T-helper 1 cell treated with Interleukin-12 subunit alpha and Interleukin-12 subunit beta and Interleukin-4 antibody, amounts not matched to agents 30 μg/mL and 1 μg/mL, for 36 hours (primary cell): Measurements from ENCODE around the gene C11orf16.
A peak's percentile ranks its signal among the peaks of the same experiment; 100 is the strongest.
"Not testable (repeated sequence)": the region's sequence is repeated elsewhere in the genome, so short reads cannot be mapped to it uniquely, and the experiment has no call there.

Experiments used
- H3K27ac Mint-ChIP-seq: one replicate; pipeline ENCODE4 v1.8.0; 2021; ENCODE audit warnings: mild to moderate bottlenecking, mixed read lengths
- H3K27me3 Mint-ChIP-seq: one replicate; pipeline ENCODE4 v1.8.0; 2021; ENCODE audit warnings: low read depth, mixed read lengths
- H3K36me3 Mint-ChIP-seq: one replicate; pipeline ENCODE4 v1.8.0; 2021; ENCODE audit warnings: low read depth, mixed read lengths
- H3K4me1 Mint-ChIP-seq: one replicate; pipeline ENCODE4 v1.8.0; 2021; ENCODE audit warnings: low read depth, mixed read lengths
- H3K4me3 Mint-ChIP-seq: one replicate; pipeline ENCODE4 v1.8.0; 2021; ENCODE audit warnings: mild to moderate bottlenecking, moderate library complexity, mixed read lengths
- H3K9me3 Mint-ChIP-seq: one replicate; pipeline ENCODE4 v1.8.0; 2021; ENCODE audit warnings: mixed read lengths

The C11orf16 gene

DNA sequence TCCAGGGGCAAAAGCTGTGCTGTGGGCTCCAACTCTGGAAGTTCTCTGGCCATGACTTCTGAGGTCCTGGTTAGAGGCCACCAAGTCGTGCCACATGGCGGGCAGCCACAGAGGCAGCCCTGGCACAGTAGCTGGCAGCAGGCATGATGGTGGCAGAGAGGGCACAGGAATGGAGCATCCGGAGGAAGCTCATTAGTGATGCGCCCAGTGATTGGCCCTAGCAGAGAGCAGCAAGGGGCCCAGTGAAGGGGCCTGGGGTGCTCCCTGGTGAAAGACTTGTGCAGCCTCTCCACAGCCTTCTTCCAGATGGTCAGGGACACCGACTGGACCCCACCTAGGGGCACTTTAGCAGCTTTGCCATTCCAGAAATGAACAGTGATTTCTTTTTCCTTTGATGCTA, 7.0 kb downstream of the C11orf16 start:
- Mint-ChIP-seq H3K27me3 (no peaks in the 10 kb centered on the region), H3K4me1 (no peaks in the 10 kb centered on the region), H3K27ac (no peak overlapping the region), H3K9me3 (no peaks in the 10 kb centered on the region), H3K4me3 (no peak overlapping the region), H3K36me3 (peaks cover 12% of the 10 kb centered on the region)

DNA sequence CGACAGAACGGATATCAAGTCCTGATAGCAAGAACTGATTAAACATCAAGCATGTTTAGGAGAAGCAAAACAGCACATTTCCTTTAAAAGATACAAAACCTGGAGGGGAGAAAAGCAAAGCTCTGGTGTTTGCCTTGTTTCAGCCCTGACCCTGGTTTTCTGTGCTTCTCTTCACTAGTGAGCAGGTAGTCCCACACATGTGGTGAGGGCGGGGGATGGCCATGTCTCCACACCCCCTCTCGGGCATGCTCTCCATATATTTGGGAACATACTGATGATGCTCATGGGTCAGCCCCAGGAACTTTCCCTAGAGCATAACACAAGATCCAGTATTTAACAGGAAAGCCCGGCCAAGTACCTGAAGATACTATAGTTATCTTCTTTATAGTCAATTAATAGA, 10.1 kb downstream of the C11orf16 start:
- Mint-ChIP-seq H3K4me3 (no peak overlapping the region), H3K9me3 (no peaks in the 10 kb centered on the region), H3K4me1 (peaks cover 1% of the 10 kb centered on the region), H3K27me3 (no peaks in the 10 kb centered on the region), H3K36me3 (peaks cover 16% of the 10 kb centered on the region), H3K27ac (no peak overlapping the region)

DNA sequence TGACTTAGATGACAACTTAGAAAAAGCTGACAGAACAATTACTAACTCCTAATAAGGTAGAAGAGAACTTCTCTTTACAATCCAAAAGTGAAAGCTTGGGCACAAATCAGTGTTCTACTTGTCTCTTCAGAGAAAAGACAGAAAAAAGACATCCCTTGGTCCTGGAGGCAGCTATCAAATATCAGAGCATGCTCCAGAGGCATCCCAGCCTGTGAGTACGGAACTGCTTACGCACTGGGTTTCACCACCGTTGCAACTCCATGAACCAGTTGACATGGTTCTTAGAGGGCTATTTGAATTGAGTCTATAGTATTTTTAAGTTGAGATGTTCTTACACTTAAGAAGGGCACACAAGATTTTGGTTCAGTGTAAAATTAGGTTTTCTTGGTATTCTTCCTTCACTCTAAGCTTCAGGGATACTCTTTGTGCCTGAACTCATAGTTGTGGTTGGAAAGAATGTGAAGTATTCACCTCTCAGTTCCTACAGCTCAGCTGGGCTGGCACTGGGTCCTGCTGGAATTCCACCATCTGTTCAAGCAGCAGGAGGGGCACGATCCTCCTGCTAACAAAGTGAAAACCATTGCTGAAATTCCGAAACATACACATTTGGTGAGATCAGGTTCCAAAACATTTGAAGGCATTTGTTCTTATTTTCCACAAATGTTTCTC, 15.5 kb downstream of the C11orf16 start:
- peaks cover 20% of the 10 kb centered on the region for H3K4me1 Mint-ChIP-seq

DNA sequence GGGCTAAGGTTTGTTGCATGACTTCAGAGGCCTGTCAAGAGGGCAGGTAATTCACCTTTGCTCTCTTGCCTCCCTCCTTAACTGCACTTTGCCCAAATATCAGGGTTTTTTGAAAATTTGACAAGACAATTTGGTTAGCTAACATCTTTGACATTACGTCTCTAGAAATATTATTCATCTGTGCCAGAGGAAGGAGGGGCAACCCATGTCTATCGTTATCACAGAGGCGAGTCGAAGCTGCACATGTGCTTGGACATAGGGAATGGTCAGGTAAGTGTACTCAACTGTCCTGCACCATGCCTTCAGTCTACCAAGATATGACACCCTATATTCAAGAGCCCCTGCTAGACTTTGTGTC, 18.1 kb downstream of the C11orf16 start:
- Mint-ChIP-seq H3K27me3 (peaks cover 1% of the 10 kb centered on the region), H3K27ac (peak overlapping the region; percentile 72), H3K4me3 (peak overlapping the region; percentile 50), H3K9me3 (no peaks in the 10 kb centered on the region), H3K4me1 (peaks cover 26% of the 10 kb centered on the region), H3K36me3 (peaks cover 8% of the 10 kb centered on the region)

More for the DNA sequence above, 15.5 kb downstream of the C11orf16 start:
- Mint-ChIP-seq H3K4me3 (no peak overlapping the region), H3K27ac (no peak overlapping the region), H3K9me3 (no peaks in the 10 kb centered on the region), H3K36me3 (peaks cover 19% of the 10 kb centered on the region), H3K27me3 (no peaks in the 10 kb centered on the region)

DNA sequence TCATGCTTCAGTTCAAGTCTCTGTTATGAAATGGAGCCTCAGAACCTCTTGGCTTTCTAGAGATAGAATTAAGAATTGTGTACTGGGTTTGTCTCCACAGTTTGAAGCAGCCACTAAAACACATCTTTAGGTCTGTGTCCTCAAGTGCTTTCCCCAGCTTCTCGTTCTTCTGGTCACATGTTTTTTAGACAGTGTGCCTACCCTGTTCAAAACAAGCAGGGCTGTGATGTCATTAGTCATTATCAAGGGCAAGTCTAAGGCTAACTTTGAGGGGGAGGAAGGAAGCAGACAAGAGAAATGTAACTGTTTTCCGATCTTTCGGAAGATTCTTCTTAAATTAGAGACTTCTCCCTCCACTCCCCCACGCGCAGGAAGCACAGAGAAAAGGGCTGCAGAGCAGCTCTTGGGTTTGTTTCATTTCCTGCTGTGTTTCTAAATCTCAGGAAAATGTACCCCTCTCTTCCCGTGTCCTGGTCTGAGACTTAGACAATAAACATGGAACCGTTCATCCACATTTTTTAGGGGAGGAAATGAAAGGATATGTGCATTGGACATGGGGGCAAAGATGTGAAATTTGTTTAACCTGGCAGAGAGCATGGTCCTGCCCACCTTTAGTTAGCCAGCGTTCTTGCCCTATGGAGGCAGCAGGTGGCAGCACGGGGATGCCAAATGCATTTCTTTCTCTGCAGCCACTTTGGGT, 18.6 kb downstream of the C11orf16 start:
- H3K27me3 Mint-ChIP-seq: peaks cover 6% of the 10 kb centered on the region
- H3K4me3 Mint-ChIP-seq: peak overlapping the region; percentile 50
- peaks cover 8% of the 10 kb centered on the region for H3K36me3 Mint-ChIP-seq
- H3K9me3 Mint-ChIP-seq: no peaks in the 10 kb centered on the region
- peak overlapping the region; percentile 72 for H3K27ac Mint-ChIP-seq
- peaks cover 28% of the 10 kb centered on the region for H3K4me1 Mint-ChIP-seq

DNA sequence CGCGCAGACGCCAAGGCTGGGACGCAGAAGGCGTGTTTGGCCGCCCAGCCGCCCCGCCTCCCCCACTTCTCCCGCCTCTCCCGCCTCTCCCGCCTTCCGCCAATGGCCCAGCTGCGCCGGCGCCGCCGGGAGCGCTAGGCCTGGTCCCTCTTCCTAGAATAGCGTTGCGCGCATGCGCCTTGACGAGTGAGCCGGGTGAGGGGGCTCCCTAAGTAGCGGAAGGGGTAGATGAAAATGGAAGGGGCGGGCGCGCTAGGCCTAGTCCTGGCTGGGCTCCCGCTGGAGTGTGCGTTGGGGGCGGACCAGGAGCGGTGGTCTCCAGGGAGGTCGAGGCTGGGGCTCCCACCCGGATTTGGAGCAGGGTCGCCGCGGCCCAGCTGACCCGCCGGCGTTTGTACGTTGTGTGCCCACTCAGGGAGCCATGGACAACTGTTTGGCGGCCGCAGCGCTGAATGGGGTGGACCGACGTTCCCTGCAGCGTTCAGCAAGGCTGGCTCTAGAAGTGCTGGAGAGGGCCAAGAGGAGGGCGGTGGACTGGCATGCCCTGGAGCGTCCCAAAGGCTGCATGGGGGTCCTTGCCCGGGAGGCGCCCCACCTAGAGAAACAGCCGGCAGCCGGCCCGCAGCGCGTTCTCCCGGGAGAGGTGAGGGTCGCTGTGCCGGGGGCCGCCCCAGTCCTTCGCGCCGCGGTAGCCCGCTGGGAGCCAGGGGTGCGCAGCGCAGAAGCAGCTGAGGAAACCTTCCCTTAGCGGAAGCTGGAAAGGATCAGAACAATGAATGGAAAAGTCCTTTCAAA, 21.5 kb downstream of the C11orf16 start, which contains the start of gene AKIP1:
Gene AKIP1 (plus strand): TSS at position 161 of the 795 bp plus-strand sequence. CDS start 261 bp downstream, at position 422.
- H3K27ac Mint-ChIP-seq: peak within 1 kb of the TSS; percentile 75
- peaks cover 4% of the 10 kb centered on the region for H3K36me3 Mint-ChIP-seq
- H3K9me3 Mint-ChIP-seq: no peaks in the 10 kb centered on the region
- peaks cover 35% of the 10 kb centered on the region for H3K4me1 Mint-ChIP-seq
- H3K27me3 Mint-ChIP-seq: peaks cover 12% of the 10 kb centered on the region
- H3K4me3 Mint-ChIP-seq: peak within 1 kb of the TSS; percentile 94

DNA sequence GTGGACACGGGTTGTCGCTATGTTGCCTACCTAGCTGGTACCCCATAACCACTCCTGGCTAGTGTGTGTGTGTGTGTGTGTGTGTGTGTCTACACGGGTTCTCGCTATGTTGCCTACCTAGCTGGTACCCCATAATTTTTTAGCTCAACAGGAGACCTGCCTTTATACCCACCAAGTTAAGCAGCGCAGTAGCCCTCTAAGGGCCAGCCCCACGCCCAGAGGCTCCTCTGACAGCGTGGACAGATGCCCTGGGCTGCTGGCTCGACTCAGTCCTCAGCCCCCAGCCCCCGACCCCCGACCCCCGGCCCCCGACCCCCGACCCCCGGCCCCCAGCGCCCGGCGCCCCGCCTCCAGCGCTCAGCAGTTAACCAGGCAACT, 22.1 kb downstream of the C11orf16 start:
- H3K4me3 Mint-ChIP-seq: peak overlapping the region; percentile 76
- no peak overlapping the region for H3K27ac Mint-ChIP-seq
- peaks cover 35% of the 10 kb centered on the region for H3K4me1 Mint-ChIP-seq
- no peaks in the 10 kb centered on the region for H3K9me3 Mint-ChIP-seq
- H3K27me3 Mint-ChIP-seq: peaks cover 13% of the 10 kb centered on the region
- H3K36me3 Mint-ChIP-seq: peaks cover 4% of the 10 kb centered on the region

DNA sequence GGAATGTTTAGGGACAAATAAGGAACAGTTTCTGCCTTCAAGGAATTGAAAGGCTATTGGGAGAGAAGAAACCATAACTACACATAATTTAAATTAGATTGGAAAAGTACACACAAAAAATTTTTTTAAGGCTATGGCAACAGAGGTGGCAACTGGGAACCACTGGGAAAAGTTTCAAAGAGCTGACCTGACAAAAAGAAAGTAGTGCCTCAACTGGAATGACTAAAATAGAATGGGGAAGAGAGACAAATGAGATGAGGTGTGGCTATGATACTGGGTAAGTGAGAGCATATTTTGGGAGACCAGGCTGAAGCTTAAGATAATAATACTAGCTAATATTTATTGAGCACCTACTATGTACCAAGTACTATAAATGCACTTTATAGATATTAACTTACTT, 24.6 kb downstream of the C11orf16 start:
- Mint-ChIP-seq H3K36me3 (no peaks in the 10 kb centered on the region), H3K4me3 (no peak overlapping the region), H3K9me3 (no peaks in the 10 kb centered on the region), H3K27ac (no peak overlapping the region), H3K4me1 (peaks cover 17% of the 10 kb centered on the region), H3K27me3 (peaks cover 23% of the 10 kb centered on the region)

DNA sequence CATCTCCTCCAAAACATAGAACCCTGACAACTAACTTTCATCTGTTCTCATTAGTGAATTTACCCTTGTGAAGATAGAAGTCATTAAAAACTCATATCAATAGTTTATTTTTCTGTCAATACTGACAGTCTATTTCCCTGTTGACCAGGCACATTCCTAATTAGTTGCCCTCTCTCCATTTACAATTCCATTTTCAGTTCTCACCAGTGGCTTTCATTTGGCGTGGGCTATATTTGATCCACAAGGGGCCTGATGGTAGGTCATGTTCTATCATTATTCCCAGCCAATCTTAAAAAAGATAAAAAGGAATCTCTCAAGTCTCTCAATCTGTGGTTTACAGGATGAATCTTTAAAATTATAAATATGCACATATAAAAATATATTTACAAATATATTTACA, 25.6 kb downstream of the C11orf16 start:
- peaks cover 4% of the 10 kb centered on the region for H3K9me3 Mint-ChIP-seq

DNA sequence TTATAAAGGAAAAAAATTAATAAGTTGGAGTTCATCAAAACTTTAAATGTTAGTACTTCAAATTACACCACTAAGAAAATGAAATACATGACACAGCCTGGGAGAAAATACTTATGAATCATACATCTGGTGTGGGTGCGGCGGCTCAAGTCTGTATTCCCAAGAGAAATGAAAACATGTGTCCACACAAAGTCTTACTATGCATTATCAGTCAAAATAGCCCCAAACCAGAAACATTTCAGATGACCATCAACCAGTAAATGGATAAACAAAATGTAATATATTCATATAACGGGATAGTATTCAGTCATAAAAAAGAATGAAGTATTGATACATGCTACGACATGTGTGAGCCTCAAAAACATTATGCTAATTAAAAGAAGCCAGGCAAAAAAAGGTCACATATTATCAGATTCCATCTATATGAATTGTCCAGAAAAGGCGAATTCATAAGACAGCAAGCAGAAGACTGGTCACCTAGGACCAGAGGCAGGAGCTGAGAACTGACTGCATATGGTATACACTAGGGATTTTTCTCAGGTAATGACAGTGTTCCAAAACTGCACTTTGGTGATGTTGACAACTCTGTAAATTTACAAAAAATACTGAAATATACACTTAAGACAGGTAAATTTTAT, 27.1 kb downstream of the C11orf16 start:
- Mint-ChIP-seq H3K4me1 (peaks cover 14% of the 10 kb centered on the region), H3K4me3 (no peak overlapping the region), H3K27me3 (peaks cover 30% of the 10 kb centered on the region)

More for the DNA sequence above, 25.6 kb downstream of the C11orf16 start:
- no peak overlapping the region for H3K27ac Mint-ChIP-seq
- H3K27me3 Mint-ChIP-seq: peaks cover 27% of the 10 kb centered on the region
- no peak overlapping the region for H3K4me3 Mint-ChIP-seq
- H3K4me1 Mint-ChIP-seq: peaks cover 15% of the 10 kb centered on the region
- peaks cover 2% of the 10 kb centered on the region for H3K36me3 Mint-ChIP-seq

DNA sequence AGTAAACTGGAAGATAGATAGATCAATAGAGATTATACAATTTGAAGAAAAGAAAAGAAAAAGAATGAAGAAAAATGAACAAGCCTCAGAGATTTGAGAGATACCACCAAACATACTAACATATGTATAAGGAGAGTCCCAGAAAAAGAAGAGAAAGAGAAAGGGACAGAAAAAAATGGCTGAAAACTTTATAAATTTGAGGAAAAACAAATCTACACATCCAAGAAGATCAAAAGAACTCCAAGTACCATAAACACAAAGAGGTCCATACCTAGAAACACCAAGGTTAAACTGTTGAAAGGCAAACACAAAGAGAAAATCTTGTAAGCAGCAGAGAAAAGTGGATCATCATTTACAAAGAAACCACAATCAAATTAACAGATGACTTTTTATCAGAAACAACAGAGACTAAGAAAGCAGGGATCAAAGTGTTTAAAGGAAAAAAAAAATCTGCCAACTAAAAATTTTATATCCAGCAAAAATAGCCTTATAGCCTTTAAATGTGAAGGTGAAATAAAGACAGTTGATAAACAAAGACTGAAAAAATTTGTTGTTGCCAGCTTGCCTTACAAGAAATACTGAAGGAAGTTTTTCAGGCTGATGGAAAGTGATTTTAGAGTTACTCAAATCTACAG, 33.5 kb downstream of the C11orf16 start:
- no peak overlapping the region for H3K27ac Mint-ChIP-seq
- H3K36me3 Mint-ChIP-seq: peaks cover 7% of the 10 kb centered on the region
- H3K9me3 Mint-ChIP-seq: peaks cover 27% of the 10 kb centered on the region
- no peak overlapping the region for H3K4me3 Mint-ChIP-seq
- H3K4me1 Mint-ChIP-seq: no peaks in the 10 kb centered on the region
- peaks cover 13% of the 10 kb centered on the region for H3K27me3 Mint-ChIP-seq

More for the DNA sequence above, 27.1 kb downstream of the C11orf16 start:
- H3K36me3 Mint-ChIP-seq: peaks cover 2% of the 10 kb centered on the region
- H3K9me3 Mint-ChIP-seq: peaks cover 9% of the 10 kb centered on the region
- H3K27ac Mint-ChIP-seq: no peak overlapping the region

DNA sequence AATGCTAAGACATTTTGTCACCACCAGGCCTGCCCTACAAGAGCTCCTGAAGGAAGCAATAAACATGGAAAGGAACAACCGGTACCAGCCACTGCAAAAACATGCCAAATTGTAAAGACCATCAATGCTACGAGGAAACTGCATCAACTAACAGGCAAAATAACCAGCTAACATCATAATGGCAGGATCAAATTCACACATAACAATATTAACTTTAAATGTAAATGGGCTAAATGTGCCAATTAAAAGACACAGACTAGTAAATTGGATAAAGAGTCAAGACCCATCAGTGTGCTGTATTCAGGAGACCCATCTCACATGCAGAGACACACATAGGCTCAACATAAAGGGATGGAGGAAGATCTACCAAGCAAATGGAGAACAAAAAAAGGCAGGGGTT, 41.6 kb downstream of the C11orf16 start:
- not testable (repeated sequence) for H3K36me3 Mint-ChIP-seq, H3K4me1 Mint-ChIP-seq, H3K9me3 Mint-ChIP-seq, H3K27ac Mint-ChIP-seq, H3K4me3 Mint-ChIP-seq
- H3K27me3 Mint-ChIP-seq: peaks cover 21% of the 10 kb centered on the region

DNA sequence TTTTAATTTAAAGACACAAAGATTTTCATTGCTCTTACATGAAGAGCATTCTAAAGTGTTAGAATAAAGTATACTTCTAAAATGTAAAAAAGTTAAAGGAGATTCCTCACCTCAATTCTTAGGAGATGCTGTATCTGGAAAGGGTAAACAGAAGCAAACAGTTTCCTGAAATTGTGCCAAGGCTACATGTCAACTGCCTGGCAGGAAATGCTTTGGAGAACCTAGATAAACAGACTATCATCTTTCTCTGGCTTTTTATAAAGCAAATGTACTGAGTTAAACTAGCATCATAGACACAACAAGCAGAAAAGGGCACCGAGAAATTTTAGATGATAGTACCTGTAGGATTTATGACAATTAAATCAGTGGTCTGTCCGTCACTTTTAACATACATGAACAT, 46.4 kb downstream of the C11orf16 start:
- Mint-ChIP-seq H3K27me3 (peaks cover 23% of the 10 kb centered on the region), H3K4me1 (no peaks in the 10 kb centered on the region), H3K27ac (no peak overlapping the region), H3K9me3 (peaks cover 3% of the 10 kb centered on the region), H3K36me3 (no peaks in the 10 kb centered on the region), H3K4me3 (no peak overlapping the region)

DNA sequence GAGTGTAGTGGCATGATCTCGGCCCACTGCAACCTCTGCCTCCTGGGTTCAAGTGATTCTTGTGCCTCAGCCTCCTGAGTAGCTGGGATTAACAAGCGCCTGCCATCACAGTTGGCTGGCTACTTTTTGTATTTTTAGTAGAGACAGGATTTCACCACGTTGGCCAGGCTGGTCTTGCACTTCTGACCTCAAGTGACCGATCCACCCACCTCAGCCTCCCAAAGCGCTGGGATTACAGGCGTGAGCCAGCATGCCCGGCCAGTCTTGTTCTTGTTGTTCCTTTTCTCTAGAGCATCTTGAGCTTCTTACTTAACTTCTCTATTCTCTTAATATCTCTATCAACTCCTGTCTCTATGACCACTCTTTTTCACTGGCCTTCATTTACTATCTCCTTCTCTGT, 51.2 kb downstream of the C11orf16 start:
- H3K4me3 Mint-ChIP-seq, H3K9me3 Mint-ChIP-seq, H3K4me1 Mint-ChIP-seq, H3K36me3 Mint-ChIP-seq, H3K27ac Mint-ChIP-seq: not testable (repeated sequence)
- peaks cover 21% of the 10 kb centered on the region for H3K27me3 Mint-ChIP-seq
